ENCODE measurements around the gene MCU. TPM values are rescaled to one million over a fixed set of nuclear protein-coding genes. Genes with fewer than 3 reads are reported as not detected.
"Not testable (repeated sequence)": the region's sequence is repeated elsewhere in the genome, so short reads cannot be mapped to it uniquely, and the experiment has no call there.

The MCU gene
- total RNA-seq, 1 donor from 2014 or later = 31.8 TPM

DNA sequence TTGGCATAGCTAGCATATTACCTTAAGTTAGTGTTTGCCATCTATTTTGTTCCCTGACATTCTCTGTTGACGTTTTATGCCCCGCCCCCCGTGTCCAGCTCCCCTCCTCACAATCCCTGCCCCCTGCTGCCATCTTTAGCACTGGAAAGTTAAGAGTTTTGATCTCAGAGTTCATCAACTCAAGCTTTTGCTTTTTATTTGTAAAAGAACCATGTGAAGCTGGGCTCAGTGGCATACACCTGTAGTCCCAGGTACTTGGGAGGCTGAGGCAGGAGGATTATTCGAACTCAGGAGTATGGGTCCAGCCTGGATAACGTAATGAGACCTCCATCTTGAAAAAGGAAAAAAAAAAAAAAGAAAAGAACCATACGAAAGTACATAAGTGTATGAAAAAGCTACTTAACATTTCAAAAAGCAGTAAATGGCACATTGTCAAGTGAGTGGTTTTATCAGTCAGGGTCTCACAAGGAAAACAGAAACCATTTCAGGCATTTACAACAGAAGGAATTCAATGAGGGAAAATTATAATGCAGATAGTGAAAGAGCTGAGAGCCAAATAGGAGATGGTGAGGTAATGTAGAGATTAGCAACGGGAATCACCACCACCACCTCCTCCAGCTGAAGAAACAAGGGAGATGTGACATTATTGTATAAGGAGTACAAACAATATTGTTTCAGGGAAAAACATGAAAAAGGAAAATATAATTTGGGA lies 64.9 kb downstream of the MCU start:
- Mint-ChIP-seq H3K4me1 (ENCODE audit: low read depth, unreplicated experiment) (peaks cover 15% of the 10 kb centered on the region), H3K27me3 (ENCODE audit: low read depth, unreplicated experiment) (no peaks in the 10 kb centered on the region), H3K9me3 (ENCODE audit: unreplicated experiment) (no peaks in the 10 kb centered on the region), H3K27ac (ENCODE audit: unreplicated experiment) (peak overlapping the region; percentile 24), H3K36me3 (ENCODE audit: low read depth, unreplicated experiment) (no peaks in the 10 kb centered on the region), H3K4me3 (ENCODE audit: unreplicated experiment) (no peak overlapping the region)
- FAIRE-seq = no peak
- Histone ChIP-seq H3K9ac (ENCODE audit: low read length) (no peak overlapping the region), H4K20me1 (ENCODE audit: insufficient read depth, low read length) (peaks cover 31% of the 10 kb centered on the region), H3K4me2 (ENCODE audit: low read length) (peak overlapping the region; percentile 37), H3K4me3 (ENCODE audit: insufficient read depth, low read depth, low read length) (no peak overlapping the region), H3K27ac (ENCODE audit: low read depth, low read length) (peak overlapping the region; percentile 17), H3K9me3 (ENCODE audit: insufficient read depth, low read depth, low read length) (no peaks in the 10 kb centered on the region), H3K27me3 (ENCODE audit: insufficient read depth, low read length) (no peaks in the 10 kb centered on the region), H3K4me1 (ENCODE audit: insufficient read depth, low read length) (no peaks in the 10 kb centered on the region), H3K79me2 (ENCODE audit: insufficient read depth, low read length) (peaks cover 20% of the 10 kb centered on the region), H2AFZ (ENCODE audit: low read depth, low read length) (no peak overlapping the region), H3K36me3 (ENCODE audit: insufficient read depth, low read length) (no peaks in the 10 kb centered on the region)
- DNase-seq (ENCODE audit: low read depth) = peak; percentile 84
- TF ChIP-seq, protein P1, sequence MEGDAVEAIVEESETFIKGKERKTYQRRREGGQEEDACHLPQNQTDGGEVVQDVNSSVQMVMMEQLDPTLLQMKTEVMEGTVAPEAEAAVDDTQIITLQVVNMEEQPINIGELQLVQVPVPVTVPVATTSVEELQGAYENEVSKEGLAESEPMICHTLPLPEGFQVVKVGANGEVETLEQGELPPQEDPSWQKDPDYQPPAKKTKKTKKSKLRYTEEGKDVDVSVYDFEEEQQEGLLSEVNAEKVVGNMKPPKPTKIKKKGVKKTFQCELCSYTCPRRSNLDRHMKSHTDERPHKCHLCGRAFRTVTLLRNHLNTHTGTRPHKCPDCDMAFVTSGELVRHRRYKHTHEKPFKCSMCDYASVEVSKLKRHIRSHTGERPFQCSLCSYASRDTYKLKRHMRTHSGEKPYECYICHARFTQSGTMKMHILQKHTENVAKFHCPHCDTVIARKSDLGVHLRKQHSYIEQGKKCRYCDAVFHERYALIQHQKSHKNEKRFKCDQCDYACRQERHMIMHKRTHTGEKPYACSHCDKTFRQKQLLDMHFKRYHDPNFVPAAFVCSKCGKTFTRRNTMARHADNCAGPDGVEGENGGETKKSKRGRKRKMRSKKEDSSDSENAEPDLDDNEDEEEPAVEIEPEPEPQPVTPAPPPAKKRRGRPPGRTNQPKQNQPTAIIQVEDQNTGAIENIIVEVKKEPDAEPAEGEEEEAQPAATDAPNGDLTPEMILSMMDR (IDR thresholded peaks at IDR 0.05; ENCODE audit: insufficient read depth, low read depth, low read length) = no peak
- no peak for TF ChIP-seq EZH2 (IDR thresholded peaks at IDR 0.05; ENCODE audit: insufficient read depth, low read length)

DNA sequence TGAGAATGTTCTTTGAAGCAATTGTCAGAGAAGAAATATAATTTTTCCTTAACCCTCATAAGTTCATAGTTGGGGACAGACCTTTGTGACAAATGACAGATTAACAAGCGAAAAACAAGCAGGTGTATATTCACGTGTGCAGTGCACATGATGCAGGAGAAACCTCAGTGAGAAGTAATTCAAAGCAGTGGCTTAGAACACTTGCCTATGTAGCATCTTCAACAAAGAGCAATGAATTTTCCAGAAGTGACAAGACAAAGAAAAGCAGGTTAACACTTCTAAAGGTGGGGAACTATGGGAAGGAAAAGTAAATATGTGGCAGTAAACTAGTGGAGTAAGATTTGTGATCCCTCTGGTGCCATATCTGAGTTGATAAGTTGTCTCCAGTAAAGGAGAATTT lies 65.8 kb downstream of the MCU start:
- FAIRE-seq (no peak), DNase-seq (ENCODE audit: low read depth) (no peak)
- Mint-ChIP-seq H3K4me3 (ENCODE audit: unreplicated experiment) (no peak overlapping the region), H3K36me3 (ENCODE audit: low read depth, unreplicated experiment) (no peaks in the 10 kb centered on the region), H3K4me1 (ENCODE audit: low read depth, unreplicated experiment) (peaks cover 12% of the 10 kb centered on the region), H3K27me3 (ENCODE audit: low read depth, unreplicated experiment) (no peaks in the 10 kb centered on the region), H3K9me3 (ENCODE audit: unreplicated experiment) (no peaks in the 10 kb centered on the region), H3K27ac (ENCODE audit: unreplicated experiment) (no peak overlapping the region)
- no peaks in the 10 kb centered on the region for H3K9me3 ChIP-seq (ENCODE audit: insufficient read depth, low read depth, low read length)
- H4K20me1 ChIP-seq (ENCODE audit: insufficient read depth, low read length) = peaks cover 31% of the 10 kb centered on the region
- no peak overlapping the region for H3K4me3 ChIP-seq (ENCODE audit: insufficient read depth, low read depth, low read length)
- H2AFZ ChIP-seq (ENCODE audit: low read depth, low read length) = no peak overlapping the region
- no peak for TF ChIP-seq EZH2 (IDR thresholded peaks at IDR 0.05; ENCODE audit: insufficient read depth, low read length)
- TF ChIP-seq, protein P1 (IDR thresholded peaks at IDR 0.05; ENCODE audit: insufficient read depth, low read depth, low read length) = no peak
- H3K36me3 ChIP-seq (ENCODE audit: insufficient read depth, low read length) = no peaks in the 10 kb centered on the region
- H3K9ac ChIP-seq (ENCODE audit: low read length) = no peak overlapping the region
- no peaks in the 10 kb centered on the region for H3K27me3 ChIP-seq (ENCODE audit: insufficient read depth, low read length)
- peaks cover 20% of the 10 kb centered on the region for H3K79me2 ChIP-seq (ENCODE audit: insufficient read depth, low read length)
- no peak overlapping the region for H3K4me2 ChIP-seq (ENCODE audit: low read length)
- H3K4me1 ChIP-seq (ENCODE audit: insufficient read depth, low read length) = no peaks in the 10 kb centered on the region
- no peak overlapping the region for H3K27ac ChIP-seq (ENCODE audit: low read depth, low read length)

DNA sequence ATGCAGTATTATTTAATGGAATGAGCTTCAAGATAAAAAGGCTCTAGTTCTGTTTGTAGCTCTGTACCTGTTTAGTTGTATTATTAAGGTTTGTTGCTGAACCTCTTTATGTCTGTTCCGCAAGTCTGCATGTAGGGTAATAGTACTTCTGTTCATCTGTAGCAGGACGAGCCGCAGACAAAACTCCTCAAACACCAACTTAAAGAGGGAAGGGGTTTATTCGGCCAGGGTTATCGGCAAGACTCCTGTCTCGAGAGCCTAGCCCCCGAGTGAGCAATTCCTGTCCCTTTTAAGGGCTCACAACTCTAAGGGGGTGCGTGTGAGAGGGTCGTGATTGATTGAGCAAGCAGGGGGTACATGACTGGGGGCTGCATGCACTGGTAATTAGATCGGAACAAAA lies 67.0 kb downstream of the MCU start:
- Mint-ChIP-seq H3K27ac (ENCODE audit: unreplicated experiment) (peak overlapping the region; percentile 75), H3K4me1 (ENCODE audit: low read depth, unreplicated experiment) (peaks cover 23% of the 10 kb centered on the region)
- H3K36me3 ChIP-seq (ENCODE audit: insufficient read depth, low read length); FAIRE-seq; H3K4me3 Mint-ChIP-seq (ENCODE audit: unreplicated experiment); H3K4me3 ChIP-seq (ENCODE audit: insufficient read depth, low read depth, low read length); H3K4me2 ChIP-seq (ENCODE audit: low read length); H2AFZ ChIP-seq (ENCODE audit: low read depth, low read length); H3K9me3 ChIP-seq (ENCODE audit: insufficient read depth, low read depth, low read length); H3K9me3 Mint-ChIP-seq (ENCODE audit: unreplicated experiment); H3K36me3 Mint-ChIP-seq (ENCODE audit: low read depth, unreplicated experiment); H3K27me3 ChIP-seq (ENCODE audit: insufficient read depth, low read length); H3K27ac ChIP-seq (ENCODE audit: low read depth, low read length); DNase-seq (ENCODE audit: low read depth); H3K4me1 ChIP-seq (ENCODE audit: insufficient read depth, low read length); H3K9ac ChIP-seq (ENCODE audit: low read length); H3K27me3 Mint-ChIP-seq (ENCODE audit: low read depth, unreplicated experiment): not testable (repeated sequence)
- H3K79me2 ChIP-seq (ENCODE audit: insufficient read depth, low read length) = peaks cover 20% of the 10 kb centered on the region
- H4K20me1 ChIP-seq (ENCODE audit: insufficient read depth, low read length) = peaks cover 27% of the 10 kb centered on the region
